Activated CD4-positive, alpha-beta T cell treated with anti-CD3 and anti-CD28 coated beads, Interleukin-2, amount 50 U/mL, for 1 hour (primary cell): Measurements from ENCODE around the gene ISLR.

Experiments
- DNase-seq: peaks from one replicate; pipeline ENCODE4 v3.0.0-alpha.2; 2020

ISLR gene

GRCh38 chr15:74172701-74173379, 670 bp upstream of the ISLR start:
- DNase-seq: no peak

DNA sequence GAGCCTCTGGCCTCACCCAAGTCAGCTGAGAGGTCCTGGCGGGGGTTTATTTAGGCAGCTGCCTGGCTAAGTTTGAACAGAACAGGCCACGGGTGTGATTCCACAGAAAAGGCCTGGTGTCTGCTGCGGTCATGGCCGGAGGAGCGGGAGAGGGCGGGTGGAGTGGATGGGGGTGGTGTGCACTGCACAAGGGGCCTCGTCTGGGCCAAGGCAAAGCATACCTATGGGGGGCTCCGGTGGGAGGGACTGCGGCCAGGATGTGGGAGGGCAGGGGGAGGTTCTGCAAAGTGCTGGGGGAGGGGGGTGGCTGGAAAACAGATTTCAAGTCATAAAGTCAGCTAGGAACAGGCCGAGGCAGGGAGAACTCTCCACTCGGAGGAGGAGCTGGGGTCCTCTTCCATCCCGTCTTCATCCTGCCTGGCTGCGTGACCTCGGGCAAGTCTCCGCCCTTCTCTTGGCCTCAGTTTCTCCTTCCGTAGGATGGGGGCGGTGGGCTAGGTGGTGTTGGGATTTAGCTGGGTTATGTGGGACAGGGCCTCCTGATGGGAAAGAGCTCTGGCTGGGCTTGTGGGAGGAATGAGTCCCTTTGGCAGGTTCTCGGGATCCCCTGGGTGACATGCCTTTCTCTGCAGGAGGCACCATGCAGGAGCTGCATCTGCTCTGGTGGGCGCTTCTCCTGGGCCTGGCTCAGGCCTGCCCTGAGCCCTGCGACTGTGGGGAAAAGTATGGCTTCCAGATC, 878 bp downstream of the ISLR start:
- DNase-seq: no peak

DNA sequence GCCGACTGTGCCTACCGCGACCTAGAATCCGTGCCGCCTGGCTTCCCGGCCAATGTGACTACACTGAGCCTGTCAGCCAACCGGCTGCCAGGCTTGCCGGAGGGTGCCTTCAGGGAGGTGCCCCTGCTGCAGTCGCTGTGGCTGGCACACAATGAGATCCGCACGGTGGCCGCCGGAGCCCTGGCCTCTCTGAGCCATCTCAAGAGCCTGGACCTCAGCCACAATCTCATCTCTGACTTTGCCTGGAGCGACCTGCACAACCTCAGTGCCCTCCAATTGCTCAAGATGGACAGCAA, 1.4 kb downstream of the ISLR start:
- DNase-seq: no peak

DNA sequence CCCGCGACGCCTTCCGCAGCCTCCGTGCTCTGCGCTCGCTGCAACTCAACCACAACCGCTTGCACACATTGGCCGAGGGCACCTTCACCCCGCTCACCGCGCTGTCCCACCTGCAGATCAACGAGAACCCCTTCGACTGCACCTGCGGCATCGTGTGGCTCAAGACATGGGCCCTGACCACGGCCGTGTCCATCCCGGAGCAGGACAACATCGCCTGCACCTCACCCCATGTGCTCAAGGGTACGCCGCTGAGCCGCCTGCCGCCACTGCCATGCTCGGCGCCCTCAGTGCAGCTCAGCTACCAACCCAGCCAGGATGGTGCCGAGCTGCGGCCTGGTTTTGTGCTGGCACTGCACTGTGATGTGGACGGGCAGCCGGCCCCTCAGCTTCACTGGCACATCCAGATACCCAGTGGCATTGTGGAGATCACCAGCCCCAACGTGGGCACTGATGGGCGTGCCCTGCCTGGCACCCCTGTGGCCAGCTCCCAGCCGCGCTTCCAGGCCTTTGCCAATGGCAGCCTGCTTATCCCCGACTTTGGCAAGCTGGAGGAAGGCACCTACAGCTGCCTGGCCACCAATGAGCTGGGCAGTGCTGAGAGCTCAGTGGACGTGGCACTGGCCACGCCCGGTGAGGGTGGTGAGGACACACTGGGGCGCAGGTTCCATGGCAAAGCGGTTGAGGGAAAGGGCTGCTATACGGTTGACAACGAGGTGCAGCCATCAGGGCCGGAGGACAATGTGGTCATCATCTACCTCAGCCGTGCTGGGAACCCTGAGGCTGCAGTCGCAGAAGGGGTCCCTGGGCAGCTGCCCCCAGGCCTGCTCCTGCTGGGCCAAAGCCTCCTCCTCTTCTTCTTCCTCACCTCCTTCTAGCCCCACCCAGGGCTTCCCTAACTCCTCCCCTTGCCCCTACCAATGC, 2.0 kb downstream of the ISLR start:
- DNase-seq: no peak

- DNase-seq: no peak
Observed at GRCh38 chr15:74176262-74177214, 3.0 kb downstream of the ISLR start.

- no peak for DNase-seq
Observed at GRCh38 chr15:74178326-74179100, 5.0 kb downstream of the ISLR start.

DNA sequence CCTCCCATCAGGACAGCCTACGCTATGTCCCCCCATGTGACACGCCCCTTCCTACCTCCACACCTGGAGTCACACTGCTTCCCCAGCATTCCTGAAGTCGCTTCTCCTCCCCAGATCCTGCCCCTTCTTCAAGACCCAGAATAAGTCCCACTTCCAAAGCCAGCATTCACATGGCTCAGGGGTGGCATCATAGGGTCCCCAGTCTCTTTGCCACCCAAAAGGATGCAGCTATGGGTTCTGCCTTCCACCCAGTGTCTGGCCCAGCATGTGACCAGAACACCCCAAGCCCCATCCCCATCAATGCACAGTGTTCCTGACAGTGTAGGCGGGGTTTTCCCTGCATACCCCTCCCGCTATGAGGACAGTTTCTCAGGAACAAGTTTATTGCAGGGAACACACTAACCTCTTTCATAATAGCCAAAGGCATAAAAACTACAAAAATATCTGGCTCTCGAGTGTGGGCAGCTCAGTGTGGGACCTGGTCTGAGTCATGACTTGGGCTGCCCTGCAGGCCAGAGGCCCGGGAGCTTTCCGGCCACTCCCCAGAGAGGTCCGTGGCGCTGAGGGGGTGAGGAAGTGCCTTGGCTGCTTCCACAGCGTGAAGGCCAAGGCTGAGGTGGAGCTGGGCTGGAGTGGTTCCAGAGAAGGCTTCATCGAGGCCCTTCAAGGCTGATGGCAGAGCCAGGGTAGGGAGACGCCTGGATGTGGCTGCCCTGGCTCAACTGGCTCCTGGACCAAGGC, 5.8 kb downstream of the ISLR start:
- DNase-seq: no peak

DNA sequence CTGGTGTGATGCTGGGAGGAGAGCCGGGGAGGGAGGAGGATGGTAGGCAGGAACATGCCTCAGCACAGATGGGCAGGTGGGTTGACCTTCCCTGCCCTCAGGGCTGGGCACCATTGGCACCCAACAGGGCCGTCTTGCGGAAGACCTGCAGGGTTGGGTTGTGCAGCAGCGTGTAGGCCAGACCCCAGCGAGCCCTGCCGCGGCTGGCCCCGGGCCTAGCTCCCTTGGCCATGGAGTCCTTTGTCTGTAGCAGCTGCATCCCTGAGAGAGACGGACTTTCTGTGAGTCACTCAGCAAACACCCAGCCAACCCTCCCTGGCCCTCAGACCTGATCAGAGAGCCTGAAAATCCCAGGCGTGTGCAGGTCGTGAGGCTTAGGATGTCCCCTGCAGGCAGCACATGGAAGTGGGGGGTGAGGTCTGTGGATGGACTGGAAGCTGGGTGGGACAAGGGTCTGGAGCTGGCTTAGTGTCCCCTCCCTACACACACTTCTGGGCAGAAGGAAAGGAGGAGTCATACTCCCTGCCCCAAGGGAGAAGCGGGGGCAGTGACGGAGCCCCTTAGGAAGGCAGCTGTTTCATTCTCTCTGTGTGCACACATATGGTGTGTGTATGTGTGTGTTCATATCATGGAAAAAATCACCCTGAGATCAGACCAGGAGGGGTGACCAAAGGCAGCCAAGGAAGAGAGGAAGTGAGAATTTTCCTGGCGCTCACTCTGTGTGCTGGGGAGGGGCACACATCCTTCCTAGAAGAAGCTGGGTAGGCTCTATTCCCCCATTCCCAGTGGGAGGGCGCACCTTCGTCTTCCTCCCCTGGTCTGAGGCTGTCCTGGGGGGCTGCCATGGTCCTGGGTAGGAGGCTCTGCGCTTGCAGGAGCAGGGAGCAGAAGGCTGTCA, 6.7 kb downstream of the ISLR start:
- DNase-seq: no peak

GRCh38 chr15:74180881-74181602, 7.5 kb downstream of the ISLR start:
- no peak for DNase-seq

GRCh38 chr15:74182131-74182530, 8.6 kb downstream of the ISLR start:
- no peak for DNase-seq

DNA sequence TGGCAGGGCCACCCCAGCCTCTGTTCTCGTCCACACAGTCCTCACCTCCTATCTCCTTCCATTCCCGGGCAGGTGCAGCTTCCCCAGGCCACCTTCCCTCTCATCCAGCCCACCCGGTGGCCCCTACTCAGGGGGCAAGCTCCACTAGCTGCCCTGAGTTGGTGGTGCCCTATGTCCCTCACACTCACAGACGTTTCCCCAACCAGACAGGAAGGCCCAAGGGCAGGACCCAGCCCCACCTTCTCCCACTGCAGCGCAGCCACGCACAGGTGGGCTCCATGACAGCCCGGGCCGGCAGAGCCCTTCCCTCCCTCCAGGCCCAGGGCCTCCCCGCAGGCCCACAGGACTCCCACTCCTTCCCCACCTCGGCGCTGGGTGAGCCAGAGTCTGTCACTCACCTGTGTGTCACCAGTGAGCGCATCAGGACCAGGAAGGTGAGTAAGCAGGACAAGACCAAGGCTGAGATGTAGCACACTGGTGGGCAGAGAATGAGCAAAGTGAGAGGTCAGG, 11.1 kb downstream of the ISLR start:
- DNase-seq: no peak

- no peak for DNase-seq
Observed at GRCh38 chr15:74185710-74186348, 12.3 kb downstream of the ISLR start.

- no peak for DNase-seq
Observed at GRCh38 chr15:74188216-74188615, 14.7 kb downstream of the ISLR start.

GRCh38 chr15:74191798-74192197, 18.3 kb downstream of the ISLR start:
- no peak for DNase-seq

DNA sequence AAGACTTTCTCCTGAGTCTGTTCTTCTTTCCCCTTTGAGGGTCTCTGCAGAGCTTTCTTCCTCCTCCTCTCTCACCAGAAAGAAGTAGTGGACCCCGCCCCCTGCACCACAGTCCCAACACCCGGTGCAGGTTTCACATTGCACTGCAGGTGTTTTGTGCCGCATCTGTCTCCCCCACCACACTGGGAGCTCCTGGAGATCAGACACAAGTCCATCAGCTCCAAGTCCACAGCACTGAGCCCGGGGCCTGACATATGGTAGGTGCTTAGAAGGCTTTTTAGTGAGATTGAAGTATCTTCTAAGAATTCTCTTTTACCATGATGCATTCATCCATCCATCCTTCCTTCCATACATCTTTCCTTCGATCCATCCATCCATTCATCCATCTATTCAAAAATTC, 19.2 kb downstream of the ISLR start:
- DNase-seq: no peak

GRCh38 chr15:74193299-74193718, 19.8 kb downstream of the ISLR start:
- no peak for DNase-seq

- DNase-seq: no peak
Observed at GRCh38 chr15:74193905-74194304, 20.4 kb downstream of the ISLR start.
